ENCODE results near the gene IKBIP.

Gene IKBIP
- long read RNA-seq, partial matches to known transcripts = 0 of 10 reads
- long read RNA-seq, other reads (novel, unspliced or antisense) = 3 of 10 reads

- peak within 1 kb of the TSS; percentile 99 for H3K4me3 ChIP-seq (replicated peaks; ENCODE audit: insufficient read depth, low read length)
- TF ChIP-seq CTCF (IDR thresholded peaks at IDR 0.05; ENCODE audit: insufficient read depth, low read length) = no peak
- TF ChIP-seq SPI1 (IDR thresholded peaks at IDR 0.05; ENCODE audit: borderline replicate concordance, low read depth) = no peak; the same call in 1 of the 2 replicates
- H3K27me3 ChIP-seq (ENCODE audit: insufficient read depth, poor library complexity, severe bottlenecking) = no peaks in the 10 kb centered on the region
- DNase-seq (ENCODE audit: low read depth in 1 of 2, low spot score in 1 of 2) = peak; percentile 85 to 96
- peak within 1 kb of the TSS; percentile 86 for H3K27ac ChIP-seq (replicated peaks)
Observed at GRCh38 chr12:98644712-98645571, at the start of gene IKBIP, which contains the start of gene APAF1. Gene IKBIP (minus strand): TSS chr12:98644788. CDS start chr12:98644701, 87 bp downstream. Gene APAF1 (plus strand): TSS chr12:98645290. CDS start chr12:98648360, 3,070 bp downstream.

GRCh38 chr12:98691351-98691750 is 46.8 kb upstream of the IKBIP start:
- DNase-seq (ENCODE audit: low read depth in 1 of 2, low spot score in 1 of 2) = no peak
- Histone ChIP-seq H3K27me3 (ENCODE audit: insufficient read depth, poor library complexity, severe bottlenecking) (no peaks in the 10 kb centered on the region), H3K4me3 (replicated peaks; ENCODE audit: insufficient read depth, low read length) (no peak overlapping the region), H3K27ac (replicated peaks) (no peak overlapping the region)
- TF ChIP-seq SPI1 (IDR thresholded peaks at IDR 0.05; ENCODE audit: borderline replicate concordance, low read depth) = no peak
- TF ChIP-seq CTCF (IDR thresholded peaks at IDR 0.05; ENCODE audit: insufficient read depth, low read length) = no peak

GRCh38 chr12:98686603-98687002 is 42.0 kb upstream of the IKBIP start:
- no peak for DNase-seq (ENCODE audit: low read depth in 1 of 2, low spot score in 1 of 2)
- Histone ChIP-seq H3K27ac (replicated peaks) (no peak overlapping the region), H3K4me3 (replicated peaks; ENCODE audit: insufficient read depth, low read length) (no peak overlapping the region), H3K27me3 (ENCODE audit: insufficient read depth, poor library complexity, severe bottlenecking) (no peaks in the 10 kb centered on the region)
- TF ChIP-seq POLR2AphosphoS5 (IDR thresholded peaks at IDR 0.05; ENCODE audit: low read depth) (no peak), CTCF (IDR thresholded peaks at IDR 0.05; ENCODE audit: insufficient read depth, low read length) (no peak), SPI1 (IDR thresholded peaks at IDR 0.05; ENCODE audit: borderline replicate concordance, low read depth) (no peak), REST (IDR thresholded peaks at IDR 0.05; ENCODE audit: insufficient replicate concordance, low read depth) (no peak), GABPA (IDR thresholded peaks at IDR 0.05; ENCODE audit: low read depth) (no peak)

GRCh38 chr12:98684199-98684598 is 39.6 kb upstream of the IKBIP start:
- Histone ChIP-seq H3K27ac (replicated peaks) (no peak overlapping the region), H3K27me3 (ENCODE audit: insufficient read depth, poor library complexity, severe bottlenecking) (no peaks in the 10 kb centered on the region), H3K4me3 (replicated peaks; ENCODE audit: insufficient read depth, low read length) (no peak overlapping the region)
- TF ChIP-seq SPI1 (IDR thresholded peaks at IDR 0.05; ENCODE audit: borderline replicate concordance, low read depth) = no peak
- TF ChIP-seq CTCF (IDR thresholded peaks at IDR 0.05; ENCODE audit: insufficient read depth, low read length) = no peak
- no peak for TF ChIP-seq REST (IDR thresholded peaks at IDR 0.05; ENCODE audit: insufficient replicate concordance, low read depth)
- TF ChIP-seq POLR2AphosphoS5 (IDR thresholded peaks at IDR 0.05; ENCODE audit: low read depth) = no peak
- TF ChIP-seq GABPA (IDR thresholded peaks at IDR 0.05; ENCODE audit: low read depth) = no peak
- no peak for DNase-seq (ENCODE audit: low read depth in 1 of 2, low spot score in 1 of 2)

Measured in HL-60 (cell line).